ENCODE data around the gene RCBTB2.

DNA sequence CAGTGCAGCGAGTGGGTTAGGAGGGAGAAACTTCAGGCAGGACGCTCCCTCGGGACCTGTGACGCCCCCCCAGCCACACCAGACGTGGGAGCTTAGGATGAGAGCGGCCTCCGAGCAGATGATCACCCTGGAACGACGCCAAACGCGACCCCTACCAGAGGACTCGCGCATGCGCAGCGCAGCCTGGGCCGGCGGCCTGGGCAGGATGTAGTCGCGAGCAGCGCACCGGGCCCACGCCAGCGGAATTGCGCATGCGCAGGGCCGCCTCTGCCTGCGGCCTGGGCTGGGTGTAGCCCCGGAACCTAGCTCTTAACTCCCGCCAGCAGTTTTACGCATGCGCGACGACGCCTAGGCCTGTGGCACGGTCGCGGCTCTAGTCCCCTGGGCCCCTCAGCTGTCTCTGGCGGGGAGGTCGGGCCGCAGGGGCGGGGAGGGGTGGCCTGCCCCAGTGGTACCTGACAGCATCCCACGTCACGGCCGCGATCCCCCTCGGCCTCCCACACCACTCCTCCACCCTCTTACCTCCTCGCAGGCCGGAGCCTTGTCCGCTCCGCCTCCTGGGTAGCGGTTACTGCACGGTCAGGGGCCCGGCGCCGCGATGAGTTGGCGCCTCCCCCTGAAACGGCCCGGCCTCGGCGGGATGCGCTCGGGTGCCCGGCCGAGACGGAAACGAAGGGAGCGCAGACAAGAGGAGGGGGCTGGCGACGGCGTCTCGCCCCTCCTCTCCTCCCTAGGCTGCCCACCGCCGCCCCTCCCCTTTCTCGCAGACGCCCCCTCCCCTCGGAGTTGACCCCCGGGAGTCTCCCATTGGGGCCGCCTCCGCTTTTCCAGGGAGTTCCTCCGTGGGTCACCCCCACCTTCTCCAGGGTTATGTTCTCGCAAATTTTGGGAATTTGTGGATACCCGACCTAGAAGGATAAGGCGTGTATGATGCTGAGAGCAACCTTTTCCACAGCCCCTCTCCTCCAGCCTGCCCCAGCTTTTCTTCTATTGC, at the start of gene RCBTB2:
- no peak for TF ChIP-seq EZH2 (IDR thresholded peaks at IDR 0.05; ENCODE audit: insufficient read depth, poor library complexity, severe bottlenecking)
- TF ChIP-seq EZH2phosphoT487 (IDR thresholded peaks at IDR 0.05; ENCODE audit: insufficient read depth, low read depth): no peak

Measured in GM23248 (cell line).